OCI-LY7 (cell line): ENCODE measurements around the gene BSND. TPM values are rescaled to one million over a fixed set of nuclear protein-coding genes. Genes with fewer than 3 reads are reported as not detected.

Experiments
- BruUV-seq: library from RNA; stranded (reverse); fragments of 400-500 nt; replicated peaks from 2 replicates; lab custom pipeline; 2021; lab: Mats Ljungman, UMichigan
- CTCF ChIA-PET: fragments of 300-600 bp; sonication (Branson Sonifier 250); formaldehyde crosslinking; loops from one replicate; lab custom pipeline; 2022; ENCODE audit warnings: antibody characterized with exemption; ENCODE audit not compliant: unreplicated experiment; lab: Charles Lee
- POLR2A ChIA-PET: fragments of 300-600 bp; sonication (Branson Sonifier 250); formaldehyde crosslinking; loops from one replicate; lab custom pipeline; 2022; ENCODE audit warnings: antibody characterized with exemption; lab: Charles Lee
- DNase-seq: peaks from one replicate; pipeline ENCODE4 v3.0.0-alpha.2; 2015; ENCODE audit warnings: low spot score
- H2AFZ ChIP-seq: fragments of 200-600 bp; sonication (generic), shearing (Covaris generic); 2 replicates; pipeline ENCODE4 v1.6.1; 2014; ENCODE audit warnings: mild to moderate bottlenecking, antibody characterized with exemption, low read length, moderate library complexity
- H3K27ac ChIP-seq: fragments of 200-600 bp; sonication (generic); 2 replicates; pipeline ENCODE4 v1.5.1; 2014; ENCODE audit warnings: mixed run types, low read depth, mild to moderate bottlenecking, moderate library complexity, low read length, inconsistent platforms; ENCODE audit not compliant: poor library complexity, severe bottlenecking
- H3K36me3 ChIP-seq: fragments of 200-600 bp; sonication (generic); 2 replicates; pipeline ENCODE4 v1.6.1; 2014; ENCODE audit warnings: mild to moderate bottlenecking, antibody characterized with exemption, low read length, moderate library complexity, mixed read lengths; ENCODE audit not compliant: insufficient read depth
- H3K4me1 ChIP-seq: fragments of 200-600 bp; sonication (generic); 2 replicates; pipeline ENCODE4 v1.5.1; 2014; ENCODE audit warnings: mild to moderate bottlenecking, low read length; ENCODE audit not compliant: insufficient read depth, poor library complexity, severe bottlenecking
- H3K4me2 ChIP-seq: fragments of 200-600 bp; sonication (generic); 2 replicates; pipeline ENCODE4 v1.6.1; 2014; ENCODE audit warnings: mild to moderate bottlenecking, low read length
- H3K4me3 ChIP-seq: fragments of 200-600 bp; sonication (generic); 2 replicates; pipeline ENCODE4 v1.5.1; 2014; ENCODE audit warnings: mild to moderate bottlenecking, low read depth, low read length; ENCODE audit not compliant: poor library complexity, severe bottlenecking
- H3K79me2 ChIP-seq: fragments of 200-600 bp; sonication (generic); 2 replicates; pipeline ENCODE4 v1.6.1; 2016; ENCODE audit warnings: low read depth, mild to moderate bottlenecking, low read length, moderate library complexity, mixed read lengths; ENCODE audit not compliant: insufficient read depth
- H3K9me2 ChIP-seq: fragments of 200-600 bp; sonication (generic); 2 replicates; pipeline ENCODE4 v1.6.1; 2016; ENCODE audit warnings: mild to moderate bottlenecking, low read length, mixed read lengths; ENCODE audit not compliant: insufficient read depth
- H3K9me3 ChIP-seq: fragments of 200-600 bp; sonication (generic); 2 replicates; pipeline ENCODE4 v1.6.1; 2014; ENCODE audit warnings: mild to moderate bottlenecking, mixed run types, low read length, mixed read lengths
- H4K20me1 ChIP-seq: fragments of 200-600 bp; sonication (generic); 2 replicates; pipeline ENCODE4 v1.6.1; 2014; ENCODE audit warnings: mild to moderate bottlenecking, antibody characterized with exemption, low read length, moderate library complexity, mixed read lengths; ENCODE audit not compliant: insufficient read depth
- CTCF ChIP-seq: fragments of 200-600 bp; sonication (generic); conservative IDR thresholded peaks from 2 replicates; pipeline ENCODE4 v1.5.1; 2014; ENCODE audit warnings: mild to moderate bottlenecking, antibody characterized with exemption, low read length, moderate library complexity, mixed read lengths
- EZH2phosphoT487 ChIP-seq: fragments of 200-600 bp; sonication (generic); IDR thresholded peaks from 2 replicates; pipeline ENCODE4 v1.6.1; 2018; ENCODE audit warnings: low read depth, borderline replicate concordance, mild to moderate bottlenecking, mixed run types, antibody characterized with exemption, low read length, moderate library complexity, mixed read lengths
- intact Hi-C: fragments of 100-400 bp; cut with micrococcal nuclease; formaldehyde crosslinking; loops from one replicate; pipeline ENCODE4 v1.10.0; 2022; ENCODE audit not compliant: unreplicated experiment
- total RNA-seq, 2 experiments: library from RNA; depleted of rRNA in 1 of 2; stranded (reverse); fragments of >200 nt in 1 of 2; shearing (Covaris generic) in 1 of 2; gene quantifications; 2 replicates each; pipeline ENCODE4 v1.2.3, GENCODE V29; 2014 to 2022

The BSND gene
- total RNA-seq, 2 experiments from 2014 or later = not detected

GRCh38 chr1:55043726-55044125, 45.0 kb downstream of the BSND start:
- Histone ChIP-seq H3K79me2 (no peaks in the 10 kb centered on the region), H3K9me2 (no peaks in the 10 kb centered on the region), H3K36me3 (no peaks in the 10 kb centered on the region), H3K27ac (no peak overlapping the region), H4K20me1 (no peaks in the 10 kb centered on the region), H3K4me3 (no peak overlapping the region), H2AFZ (no peak overlapping the region), H3K9me3 (no peaks in the 10 kb centered on the region), H3K4me2 (no peak overlapping the region), H3K4me1 (no peaks in the 10 kb centered on the region)
- DNase-seq = no peak
- intact Hi-C loops = no loop called here
- CTCF ChIA-PET = no interaction called here
- POLR2A ChIA-PET = no interaction called here
- BruUV-seq = no TSS peak
- TF ChIP-seq CTCF (no peak), EZH2phosphoT487 (no peak)

GRCh38 chr1:55044617-55045397, 46.1 kb downstream of the BSND start:
- intact Hi-C loops = no loop called here
- no TSS peak for BruUV-seq
- Histone ChIP-seq H3K27ac (no peak overlapping the region), H2AFZ (no peak overlapping the region), H3K9me3 (no peaks in the 10 kb centered on the region), H3K4me1 (no peaks in the 10 kb centered on the region), H3K9me2 (no peaks in the 10 kb centered on the region), H4K20me1 (no peaks in the 10 kb centered on the region), H3K4me3 (no peak overlapping the region), H3K4me2 (no peak overlapping the region), H3K36me3 (no peaks in the 10 kb centered on the region), H3K79me2 (no peaks in the 10 kb centered on the region)
- TF ChIP-seq EZH2phosphoT487 (no peak), CTCF (no peak)
- CTCF ChIA-PET = no interaction called here
- DNase-seq = no peak
- POLR2A ChIA-PET = no interaction called here

GRCh38 chr1:55045430-55045829, 46.7 kb downstream of the BSND start:
- Histone ChIP-seq H3K27ac (no peak overlapping the region), H3K36me3 (no peaks in the 10 kb centered on the region), H4K20me1 (no peaks in the 10 kb centered on the region), H3K4me1 (no peaks in the 10 kb centered on the region), H2AFZ (no peak overlapping the region), H3K9me2 (no peaks in the 10 kb centered on the region), H3K79me2 (no peaks in the 10 kb centered on the region), H3K4me2 (no peak overlapping the region), H3K4me3 (no peak overlapping the region), H3K9me3 (no peaks in the 10 kb centered on the region)
- ChIA-PET POLR2A (no interaction called here), CTCF (no interaction called here)
- no TSS peak for BruUV-seq
- TF ChIP-seq EZH2phosphoT487 = no peak
- no peak for TF ChIP-seq CTCF
- intact Hi-C loops = no loop called here
- DNase-seq = no peak
